Left ventricle myocardium inferior (tissue), 1 donor: ENCODE results near the gene SYNE1. TPM values are rescaled to one million over a fixed set of nuclear protein-coding genes. Genes with fewer than 3 reads are reported as not detected.

Source experiments
- DNase-seq: peaks from one replicate; pipeline ENCODE4 v3.0.0-alpha.2; 2020
- H3K27ac ChIP-seq: fragments of 200-600 bp; replicated peaks from 2 replicates; pipeline ENCODE4 v1.8.0; 2021
- H3K27me3 ChIP-seq: fragments of 200-600 bp; 2 replicates; pipeline ENCODE4 v1.8.0; 2021; ENCODE audit warnings: low read depth
- H3K36me3 ChIP-seq: fragments of 200-600 bp; 2 replicates; pipeline ENCODE4 v1.8.0; 2021
- H3K4me1 ChIP-seq: fragments of 200-600 bp; 2 replicates; pipeline ENCODE4 v1.8.0; 2021
- H3K4me3 ChIP-seq: fragments of 200-600 bp; 2 replicates; pipeline ENCODE4 v1.8.0; 2021; ENCODE audit warnings: mild to moderate bottlenecking, moderate library complexity
- H3K9me3 ChIP-seq: fragments of 200-600 bp; replicated peaks from 2 replicates; pipeline ENCODE4 v1.8.0; 2021
- intact Hi-C: fragments of 100-400 bp; cut with micrococcal nuclease; formaldehyde crosslinking; loops from one replicate; pipeline ENCODE4 v1.11.0; 2022
- total RNA-seq: library from RNA; stranded (reverse); fragmentation: NEBNext Ultra II Directional; extraction: Animal tissue kit (Norgen Biotek cat#: 25700); gene quantifications from one replicate; pipeline ENCODE4 v1.2.1, GENCODE V29; 2021
- TF ChIP-seq, protein P1 (sequence below): fragments of 200-600 bp; IDR thresholded peaks from 2 replicates; pipeline ENCODE4 v1.8.0; 2021; ENCODE audit warnings: antibody characterized with exemption, mild to moderate bottlenecking, borderline replicate concordance
- donor health status: DM: no; HTN: yes; CAD: no; lungs with severe emphysema.

Gene SYNE1
- total RNA-seq, 1 donor from 2014 or later: 105 TPM

DNA sequence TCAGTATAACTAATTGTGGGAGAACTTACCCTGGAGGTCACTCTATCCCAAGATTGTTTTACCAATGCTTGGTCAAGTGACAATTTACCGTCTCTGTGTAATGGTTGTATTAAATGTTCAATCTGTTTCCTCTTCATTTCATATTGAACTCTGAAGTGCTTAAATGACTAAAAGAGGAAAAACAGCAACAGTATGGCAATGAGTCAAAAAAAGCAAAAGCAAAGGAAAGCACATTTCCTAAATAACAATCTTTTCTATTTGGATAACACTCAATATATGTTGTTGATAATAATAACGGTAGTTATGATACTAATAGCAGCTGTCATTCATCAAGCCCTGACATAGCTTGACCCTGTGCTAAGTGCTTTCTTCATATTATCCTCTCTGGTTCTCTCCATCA, 152.4 kb downstream of the SYNE1 start:
- H3K27me3 ChIP-seq: no peaks in the 10 kb centered on the region
- H3K9me3 ChIP-seq: no peaks in the 10 kb centered on the region
- H3K36me3 ChIP-seq: peaks cover 4% of the 10 kb centered on the region
- H3K27ac ChIP-seq: no peak overlapping the region
- DNase-seq: no peak
- TF ChIP-seq, protein P1, sequence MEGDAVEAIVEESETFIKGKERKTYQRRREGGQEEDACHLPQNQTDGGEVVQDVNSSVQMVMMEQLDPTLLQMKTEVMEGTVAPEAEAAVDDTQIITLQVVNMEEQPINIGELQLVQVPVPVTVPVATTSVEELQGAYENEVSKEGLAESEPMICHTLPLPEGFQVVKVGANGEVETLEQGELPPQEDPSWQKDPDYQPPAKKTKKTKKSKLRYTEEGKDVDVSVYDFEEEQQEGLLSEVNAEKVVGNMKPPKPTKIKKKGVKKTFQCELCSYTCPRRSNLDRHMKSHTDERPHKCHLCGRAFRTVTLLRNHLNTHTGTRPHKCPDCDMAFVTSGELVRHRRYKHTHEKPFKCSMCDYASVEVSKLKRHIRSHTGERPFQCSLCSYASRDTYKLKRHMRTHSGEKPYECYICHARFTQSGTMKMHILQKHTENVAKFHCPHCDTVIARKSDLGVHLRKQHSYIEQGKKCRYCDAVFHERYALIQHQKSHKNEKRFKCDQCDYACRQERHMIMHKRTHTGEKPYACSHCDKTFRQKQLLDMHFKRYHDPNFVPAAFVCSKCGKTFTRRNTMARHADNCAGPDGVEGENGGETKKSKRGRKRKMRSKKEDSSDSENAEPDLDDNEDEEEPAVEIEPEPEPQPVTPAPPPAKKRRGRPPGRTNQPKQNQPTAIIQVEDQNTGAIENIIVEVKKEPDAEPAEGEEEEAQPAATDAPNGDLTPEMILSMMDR: no peak
- intact Hi-C loops: no loop called here
- H3K4me3 ChIP-seq: no peak overlapping the region
- no peaks in the 10 kb centered on the region for H3K4me1 ChIP-seq

DNA sequence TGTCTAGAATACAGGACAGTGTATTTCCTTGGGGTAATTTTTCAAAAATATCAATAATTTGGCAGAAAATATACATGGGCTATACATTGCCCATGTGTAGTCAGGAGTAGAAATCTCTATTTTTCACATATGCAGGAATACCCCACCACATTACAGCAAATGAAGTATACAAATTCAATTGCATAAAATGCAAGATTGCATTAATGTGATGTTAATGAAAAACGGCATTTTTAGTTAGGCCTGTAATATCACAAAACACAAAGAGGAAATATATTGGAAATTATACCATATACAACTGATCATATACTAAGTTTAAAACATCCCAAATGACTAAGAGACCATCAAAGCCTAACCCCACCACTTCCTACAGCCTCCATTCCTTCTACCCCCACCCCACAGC, 154.9 kb downstream of the SYNE1 start:
- Histone ChIP-seq H3K9me3 (no peaks in the 10 kb centered on the region), H3K4me3 (no peak overlapping the region), H3K4me1 (no peaks in the 10 kb centered on the region), H3K36me3 (peaks cover 4% of the 10 kb centered on the region), H3K27me3 (no peaks in the 10 kb centered on the region), H3K27ac (no peak overlapping the region)
- TF ChIP-seq, protein P1: no peak
- intact Hi-C loops: no loop called here
- no peak for DNase-seq

DNA sequence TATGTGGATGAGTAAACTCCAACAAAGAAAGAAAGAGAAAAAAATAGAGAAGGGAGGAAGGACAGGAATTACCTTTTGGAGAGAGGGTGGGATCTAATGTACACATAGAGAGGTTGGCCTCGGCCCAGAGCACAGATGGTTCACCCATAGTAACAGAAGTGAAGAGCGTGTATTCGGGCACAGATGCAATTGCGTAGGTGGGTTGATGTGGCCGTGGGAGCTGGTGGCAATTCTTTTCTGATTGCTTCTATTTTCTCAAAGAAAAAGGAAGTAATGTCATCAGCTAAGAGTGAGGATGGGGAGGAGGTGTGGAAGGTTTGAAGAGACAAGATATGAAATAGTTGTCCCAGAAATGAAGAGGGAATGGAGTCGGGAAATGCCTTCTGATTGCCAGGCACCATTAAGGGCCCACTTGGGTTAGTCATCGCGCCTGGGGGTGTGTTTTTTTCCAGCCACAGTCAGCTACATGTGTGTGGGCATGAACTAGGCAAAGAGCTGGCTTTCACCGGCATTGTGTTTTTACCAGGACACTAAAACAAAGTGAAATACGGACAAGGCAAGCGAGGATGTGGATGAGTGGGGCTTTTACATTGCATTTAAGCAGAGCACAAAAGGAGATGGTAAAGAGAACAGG, 158.7 kb downstream of the SYNE1 start:
- Histone ChIP-seq H3K9me3 (peaks cover 16% of the 10 kb centered on the region), H3K4me3 (no peak overlapping the region), H3K27ac (no peak overlapping the region), H3K36me3 (peaks cover 4% of the 10 kb centered on the region), H3K4me1 (no peaks in the 10 kb centered on the region), H3K27me3 (no peaks in the 10 kb centered on the region)
- intact Hi-C loops: no loop called here
- TF ChIP-seq, protein P1: no peak
- DNase-seq: no peak

DNA sequence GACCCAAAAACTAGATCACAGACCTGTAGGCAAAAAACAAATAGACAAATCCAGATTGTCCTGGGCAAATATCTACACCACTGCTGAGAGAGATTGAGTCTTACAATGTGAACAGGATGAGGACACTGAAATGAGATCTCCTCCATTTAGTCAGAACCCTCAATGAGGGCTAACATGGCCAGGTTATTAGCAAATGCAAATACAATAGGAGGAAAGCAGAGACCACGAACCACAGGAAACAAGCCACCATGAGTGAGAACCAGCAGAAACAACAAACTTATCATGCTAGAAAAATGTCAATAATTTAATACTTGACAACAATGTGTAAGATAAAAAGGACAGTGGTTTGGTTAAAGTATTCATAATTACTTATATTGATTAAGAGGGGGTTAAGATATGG, 162.8 kb downstream of the SYNE1 start:
- no peak overlapping the region for H3K27ac ChIP-seq
- intact Hi-C loops: no loop called here
- TF ChIP-seq, protein P1: no peak
- H3K4me3 ChIP-seq: no peak overlapping the region
- H3K9me3 ChIP-seq: peaks cover 16% of the 10 kb centered on the region
- no peak for DNase-seq
- H3K36me3 ChIP-seq: no peaks in the 10 kb centered on the region
- H3K27me3 ChIP-seq: no peaks in the 10 kb centered on the region
- no peaks in the 10 kb centered on the region for H3K4me1 ChIP-seq

DNA sequence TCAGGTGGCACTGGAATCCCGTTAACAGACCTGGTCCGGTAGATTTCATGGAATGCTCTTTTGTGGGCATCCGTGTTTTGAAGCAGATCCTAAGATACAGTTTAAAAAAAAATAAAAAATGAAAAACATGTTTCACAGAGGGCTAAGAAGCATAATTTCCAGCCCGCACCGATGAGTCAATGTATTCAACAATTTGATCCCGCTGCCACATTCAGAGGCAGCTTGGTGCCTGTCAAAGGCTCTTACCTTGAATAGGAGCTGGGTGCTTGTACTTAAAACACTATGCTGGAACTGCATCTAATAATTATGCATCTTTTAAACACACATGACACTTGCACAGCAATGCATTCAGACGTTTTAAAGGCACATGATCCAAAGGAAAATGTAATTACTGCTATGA, 164.8 kb downstream of the SYNE1 start:
- no peak for DNase-seq
- H3K4me3 ChIP-seq: no peak overlapping the region
- no peak overlapping the region for H3K27ac ChIP-seq

More for the DNA sequence above, 164.8 kb downstream of the SYNE1 start:
- Histone ChIP-seq H3K27me3 (no peaks in the 10 kb centered on the region), H3K36me3 (no peaks in the 10 kb centered on the region), H3K4me1 (no peaks in the 10 kb centered on the region), H3K9me3 (peaks cover 16% of the 10 kb centered on the region)
- TF ChIP-seq, protein P1: no peak
- intact Hi-C loops: no loop called here
